HG03108 (cell line): ENCODE measurements around the gene RBM19.

ENCODE experiments used
- ATAC-seq: cut with Tn5 transposase; IDR thresholded peaks from one replicate; pipeline ENCODE4 v1.9.1; 2021; ENCODE audit warnings: moderate library complexity; ENCODE audit not compliant: unreplicated experiment

The RBM19 gene

DNA sequence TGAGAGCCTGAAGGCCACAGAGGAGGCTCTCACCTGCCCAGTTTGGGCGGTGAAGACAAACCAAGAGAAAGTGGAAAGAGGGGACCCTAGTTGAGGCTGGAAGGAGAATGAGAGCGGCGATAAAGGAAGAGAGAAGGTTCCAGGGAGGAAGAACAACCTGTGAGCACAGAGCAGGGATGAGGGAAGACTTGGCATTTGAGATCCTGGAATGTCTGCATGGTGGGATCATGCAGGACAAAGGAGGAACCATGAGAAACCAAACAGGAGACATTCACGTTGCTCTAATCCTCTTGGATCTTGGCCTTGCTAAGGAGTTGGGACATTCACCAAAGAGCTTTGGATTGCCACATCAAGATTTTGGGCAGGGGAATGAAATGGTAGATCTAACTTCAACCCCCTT is 22.9 kb upstream of the RBM19 start:
- ATAC-seq = no peak

DNA sequence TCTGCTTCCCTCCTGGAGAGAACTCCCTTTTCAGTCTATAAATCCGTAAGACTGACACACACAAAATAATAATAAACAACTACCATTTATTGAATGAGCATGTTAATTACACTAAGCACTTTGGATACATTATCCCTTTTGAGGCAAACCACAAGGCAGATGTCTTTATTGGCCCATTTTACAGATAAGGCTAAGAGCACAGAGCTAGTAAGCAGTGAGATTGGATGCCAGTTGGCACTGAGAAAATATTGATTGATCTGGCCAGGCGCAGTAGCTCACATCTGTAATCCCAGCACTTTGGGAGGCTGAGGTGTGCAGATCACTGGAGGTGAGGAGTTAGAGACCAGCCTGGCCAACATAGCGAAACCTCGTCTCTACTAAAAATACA is 21.9 kb upstream of the RBM19 start:
- no peak for ATAC-seq

DNA sequence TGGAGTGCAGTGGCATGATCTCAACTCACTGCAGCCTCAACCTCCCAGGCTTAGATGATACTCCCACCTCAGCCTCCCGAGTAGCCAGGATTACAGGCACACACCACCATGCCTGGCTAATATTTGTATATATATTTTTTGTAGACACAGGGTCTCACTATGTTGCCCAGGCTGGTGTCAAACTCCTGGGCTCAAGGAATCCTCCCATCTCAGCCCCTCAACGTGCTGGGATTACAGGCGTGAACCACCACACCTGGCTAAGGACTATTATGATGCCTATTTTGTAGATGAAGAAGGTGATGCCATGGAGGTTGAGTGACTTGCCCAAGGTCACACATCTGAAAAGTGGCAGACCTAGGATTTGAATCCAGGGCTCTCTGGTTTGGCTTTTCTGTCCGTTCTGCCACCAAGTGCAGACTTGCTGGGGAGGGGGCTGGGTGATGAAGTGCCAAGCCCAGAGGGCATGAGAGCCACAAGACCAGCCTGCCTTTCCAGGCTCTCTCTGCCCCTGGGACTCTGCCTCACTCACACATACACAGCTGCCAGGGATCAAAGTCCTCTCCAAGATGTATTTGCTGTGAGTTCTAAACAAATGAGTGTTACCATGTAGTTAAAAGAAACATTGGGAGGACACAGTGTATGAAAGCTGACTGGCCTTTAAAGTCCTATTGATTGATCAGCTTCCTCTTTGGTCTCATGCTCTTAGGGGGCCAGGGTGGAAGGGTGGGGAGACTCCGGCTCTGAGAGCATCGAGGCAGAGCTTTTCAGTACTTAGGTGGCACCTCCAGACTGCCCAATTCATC is 21.3 kb upstream of the RBM19 start:
- no peak for ATAC-seq

DNA sequence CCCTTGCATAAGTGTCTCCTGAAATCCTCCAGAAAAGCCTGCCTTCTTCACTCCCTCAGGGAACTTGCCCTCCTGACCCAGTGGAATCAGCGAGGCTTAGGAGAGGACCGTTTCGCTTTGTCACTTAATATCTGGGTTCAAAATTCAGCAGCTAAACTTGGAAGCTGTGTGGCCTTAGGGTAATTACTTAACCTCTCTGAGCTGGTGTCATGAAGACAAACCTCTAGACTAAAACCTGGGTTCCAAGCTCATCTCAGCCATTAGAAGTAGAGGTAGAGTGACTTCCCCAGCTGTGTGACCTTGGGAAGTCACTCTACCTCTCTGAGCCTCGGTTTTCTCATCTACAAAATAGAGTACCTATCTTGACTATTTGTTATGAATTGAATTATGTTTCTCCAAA is 18.3 kb upstream of the RBM19 start:
- ATAC-seq = no peak

DNA sequence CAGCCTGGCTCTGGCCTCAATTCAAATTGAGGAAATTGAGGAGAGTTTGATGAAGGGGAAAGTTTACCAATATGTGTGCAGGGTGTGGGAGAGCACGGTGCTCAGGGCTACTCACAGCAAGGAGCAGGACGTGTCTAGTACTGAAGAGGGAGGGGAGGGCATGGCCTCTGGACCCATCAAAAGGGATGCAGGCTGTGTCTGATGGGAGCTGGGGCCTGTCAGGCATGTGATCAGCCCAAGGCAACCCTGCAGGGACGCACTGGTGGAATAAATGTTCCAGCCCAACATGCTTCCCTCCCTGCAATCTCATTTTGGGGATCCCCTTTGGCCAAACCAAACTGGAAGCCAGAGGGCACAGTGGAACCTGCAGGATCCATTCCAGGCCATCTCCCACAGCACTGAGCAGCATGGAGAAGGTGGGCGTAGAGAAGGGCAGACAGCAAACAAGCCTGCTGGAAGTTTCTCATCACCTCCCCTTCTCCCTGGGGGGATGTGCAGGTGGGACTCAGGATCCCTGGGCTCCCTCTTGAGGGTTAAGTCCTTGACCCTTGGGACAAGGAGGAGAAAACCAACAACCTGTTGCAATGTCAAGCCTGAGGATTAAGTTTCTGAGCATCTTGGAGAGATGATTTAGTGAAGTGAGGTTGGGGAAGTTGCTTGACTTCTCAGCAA is 17.8 kb upstream of the RBM19 start:
- no peak for ATAC-seq

DNA sequence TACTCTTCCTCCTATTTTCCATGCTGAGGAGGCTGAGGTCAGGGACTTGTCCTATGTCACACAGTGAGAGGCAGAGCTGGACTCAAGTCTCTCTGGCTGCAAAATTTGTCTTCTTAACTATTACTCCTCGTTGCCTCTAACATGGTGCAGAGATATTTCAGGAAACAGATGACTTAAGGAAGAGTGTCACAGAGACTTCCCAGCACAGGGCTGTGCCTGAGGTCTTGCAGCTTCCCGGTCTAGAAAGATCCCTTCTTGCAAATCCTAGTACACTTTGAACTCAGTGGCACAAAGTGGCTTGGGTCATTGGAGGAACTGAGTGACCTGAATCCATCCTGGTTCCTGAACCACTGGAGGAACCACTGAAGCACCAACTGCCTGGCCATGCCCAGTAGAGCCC is 17.1 kb upstream of the RBM19 start:
- no peak for ATAC-seq

DNA sequence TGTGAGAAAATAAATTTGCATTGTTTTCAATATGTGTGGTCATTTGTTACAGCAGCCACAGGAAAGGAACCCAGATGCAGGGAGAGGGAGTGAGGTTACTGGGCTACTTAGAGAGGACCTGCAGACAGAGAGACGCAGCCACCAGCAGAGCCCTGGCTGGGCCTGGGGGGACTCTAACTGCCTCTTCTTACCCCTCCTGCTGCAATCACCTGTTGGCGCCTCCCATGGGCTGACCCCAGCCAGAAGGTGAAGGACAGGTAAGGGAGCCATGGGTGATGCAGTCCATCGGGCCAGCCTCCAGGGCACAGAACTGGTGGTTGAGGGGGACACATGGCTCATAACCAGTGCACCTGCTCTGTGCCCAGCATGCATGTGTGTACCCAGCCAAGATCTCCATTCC is 15.8 kb upstream of the RBM19 start:
- ATAC-seq = no peak

DNA sequence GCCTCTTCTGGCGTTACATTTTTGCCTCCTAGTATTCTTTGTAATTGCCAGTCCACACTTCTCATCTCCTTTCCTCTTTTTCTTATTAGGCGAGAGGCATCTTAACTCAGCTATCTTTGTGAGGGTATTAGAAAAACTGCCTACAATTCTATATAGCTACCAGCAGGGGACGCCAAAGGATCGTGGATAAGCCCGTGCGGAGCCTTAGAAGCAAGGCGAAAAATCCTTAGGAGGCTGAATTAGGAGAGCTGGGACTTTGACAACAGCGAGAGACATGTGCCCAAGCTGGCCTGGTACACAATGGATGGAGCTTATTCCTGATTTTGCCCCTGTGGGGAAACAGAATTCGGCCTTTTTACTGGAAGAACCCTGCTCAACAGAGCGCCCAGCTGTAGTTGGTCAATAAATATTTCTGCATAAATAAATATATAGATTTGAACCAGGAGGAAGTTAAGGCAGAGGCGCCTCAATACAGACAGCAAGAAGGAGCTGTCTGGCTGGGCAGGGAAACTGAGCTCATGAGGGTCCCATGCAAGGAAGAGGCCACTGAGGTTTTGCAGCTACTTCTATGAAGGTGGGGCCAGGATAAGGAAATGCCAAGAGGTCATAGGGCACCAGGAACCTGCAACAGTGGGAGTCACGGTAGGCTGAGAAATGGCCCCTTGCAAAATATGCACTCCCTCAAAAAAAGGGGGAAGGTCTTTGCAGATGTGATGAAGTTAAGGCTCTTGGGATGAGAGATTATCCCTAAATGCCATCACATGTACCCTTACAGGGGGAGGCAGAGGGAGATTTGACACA is 14.6 kb upstream of the RBM19 start:
- no peak for ATAC-seq

DNA sequence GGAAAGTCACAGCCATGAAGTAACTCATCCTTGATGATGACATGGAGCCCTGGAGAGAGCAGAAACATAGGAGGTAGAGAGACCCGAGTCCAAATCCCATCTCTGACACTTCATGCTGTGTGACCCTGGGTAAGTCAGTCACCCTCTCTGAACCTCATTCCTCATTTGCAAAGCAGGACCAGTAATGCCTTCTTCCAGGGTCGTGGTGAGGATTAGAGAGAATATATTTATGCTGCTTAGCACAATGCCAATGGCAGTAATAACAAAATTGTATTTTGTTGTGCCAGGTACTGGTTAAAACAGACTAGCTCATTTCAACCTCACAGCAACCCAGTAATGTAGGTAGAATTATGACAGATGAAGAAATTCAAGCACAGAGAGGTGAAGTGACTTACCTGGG is 13.9 kb upstream of the RBM19 start:
- no peak for ATAC-seq

DNA sequence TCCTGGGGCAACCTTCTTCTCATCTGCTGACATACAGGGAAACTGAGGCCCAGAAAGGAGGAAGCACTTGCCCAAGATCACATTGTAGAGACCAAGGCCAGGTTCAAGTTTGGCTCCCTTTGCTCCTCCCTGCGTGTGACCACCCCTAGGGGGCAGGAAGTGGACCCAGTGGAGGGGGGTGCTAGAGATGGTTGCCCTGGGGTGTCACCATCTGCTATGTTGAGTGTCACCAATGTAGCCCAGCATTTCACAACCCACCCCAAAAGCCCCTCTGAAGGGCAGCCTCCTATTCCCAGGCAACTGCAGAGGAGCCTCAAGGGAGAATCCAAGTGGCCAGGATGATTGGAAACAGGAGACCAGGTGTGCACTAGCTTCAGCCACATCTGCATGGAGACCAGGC is 12.0 kb upstream of the RBM19 start:
- ATAC-seq = no peak

DNA sequence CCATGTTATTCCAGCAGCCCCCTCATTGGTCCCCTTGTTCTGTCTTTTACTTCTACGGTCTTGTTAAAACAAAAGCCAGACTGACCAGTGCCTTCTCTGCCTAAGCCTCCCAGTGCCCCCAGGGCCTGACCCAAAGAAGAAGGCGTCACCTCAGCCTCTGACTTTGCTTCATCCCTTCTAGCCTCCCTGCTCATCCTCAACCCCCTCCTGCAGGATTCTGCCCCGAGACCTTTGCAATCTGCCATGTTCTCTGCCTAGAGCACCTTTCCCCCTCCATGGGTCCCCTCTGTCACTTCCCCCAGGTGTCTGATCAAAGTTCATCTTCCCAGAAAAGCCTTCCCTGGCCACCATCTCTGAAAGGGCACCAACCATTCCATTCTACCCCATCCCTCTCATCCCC is 7.9 kb upstream of the RBM19 start:
- no peak for ATAC-seq

DNA sequence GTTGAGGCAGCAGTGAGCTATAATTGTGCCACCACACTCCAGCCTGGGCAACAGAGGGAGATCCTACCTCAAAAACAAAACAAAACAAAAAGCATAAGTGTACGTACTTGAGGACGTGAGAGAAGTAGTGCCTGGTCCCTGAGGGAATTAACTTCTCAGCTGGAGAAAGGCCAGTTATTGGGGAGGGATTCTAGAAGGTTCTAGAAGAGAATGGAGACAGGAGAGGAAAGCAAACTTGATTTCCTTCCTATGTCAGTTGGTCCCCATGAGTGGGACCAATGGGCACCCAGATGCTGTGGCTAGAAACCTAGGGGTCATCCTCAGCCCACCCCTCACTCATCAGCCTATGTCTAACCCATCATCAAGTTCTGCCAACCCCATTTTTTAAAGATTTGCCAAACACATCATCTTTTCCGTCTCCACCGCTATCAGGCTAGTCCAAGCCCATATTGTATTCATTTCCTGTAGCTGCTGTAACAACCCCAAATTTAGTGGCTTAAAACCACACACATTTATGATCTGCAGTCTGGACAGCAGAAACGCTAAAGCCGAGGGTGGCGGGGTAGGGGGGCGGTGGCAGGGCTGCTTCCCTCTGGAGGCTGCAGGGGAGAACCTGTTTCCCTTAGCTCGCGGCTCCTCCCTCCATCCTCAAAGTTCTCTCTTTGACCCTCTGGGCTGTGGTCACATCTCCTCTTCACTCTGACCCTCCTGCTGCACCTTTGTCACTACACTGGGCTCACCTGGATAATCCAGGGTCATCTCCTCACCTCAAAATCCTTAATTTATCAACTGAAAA is 7.2 kb upstream of the RBM19 start:
- ATAC-seq = no peak

DNA sequence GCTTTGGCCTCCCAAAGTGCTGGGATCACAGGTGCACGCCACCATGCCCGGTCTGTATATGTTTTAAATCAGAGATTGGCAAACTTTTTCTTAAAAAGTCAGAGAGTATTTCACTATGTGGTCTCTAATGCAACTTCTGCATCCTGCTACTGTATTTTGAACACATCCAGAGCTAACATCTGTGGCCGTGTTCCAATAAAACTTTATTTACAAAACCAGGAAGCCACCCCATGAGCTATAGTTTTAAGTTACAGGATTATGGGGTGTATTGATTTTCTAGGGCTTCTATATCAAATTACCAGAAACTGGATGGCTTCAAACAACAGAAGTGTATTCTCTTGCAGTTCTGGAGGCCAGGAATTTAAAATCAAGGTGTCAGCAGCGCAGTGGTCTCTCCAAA is 5.3 kb upstream of the RBM19 start:
- ATAC-seq = no peak

DNA sequence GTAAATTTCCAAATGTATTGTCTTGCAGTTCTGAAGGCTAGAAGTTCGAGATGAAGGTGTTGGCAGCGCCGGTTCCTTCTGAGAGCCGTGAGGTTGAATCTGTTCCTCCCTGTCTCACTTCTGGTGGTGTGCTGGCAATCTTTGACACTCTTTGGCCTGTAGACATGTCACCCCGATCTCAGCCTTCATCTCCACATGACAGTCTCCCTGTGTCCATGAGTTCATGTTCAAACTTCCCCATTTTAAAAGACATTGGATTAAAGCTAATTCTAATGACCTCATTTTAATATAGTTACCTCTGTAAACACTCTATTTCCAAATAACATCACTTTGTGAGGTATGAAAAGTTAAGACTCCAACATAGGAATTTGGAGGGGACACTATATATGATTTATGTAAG is 4.1 kb upstream of the RBM19 start:
- no peak for ATAC-seq

DNA sequence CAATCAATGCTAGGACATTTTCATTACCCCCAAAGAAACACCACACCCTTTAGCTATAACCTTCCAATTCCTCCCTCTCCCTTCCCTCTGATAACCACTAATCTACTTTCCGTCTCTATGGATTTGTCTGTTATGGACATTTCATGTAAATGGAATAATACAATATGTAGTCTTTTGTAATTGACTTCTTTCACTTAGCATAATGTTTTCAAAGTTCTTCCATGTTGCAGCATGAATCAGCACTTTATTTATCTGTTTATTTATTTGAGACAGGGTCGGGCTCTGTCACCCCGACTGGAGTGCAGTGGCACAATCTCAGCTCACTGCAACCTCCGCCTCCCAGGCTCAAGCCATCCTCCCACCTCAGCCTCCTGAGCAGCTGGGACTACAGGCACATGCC is 1.2 kb upstream of the RBM19 start:
- ATAC-seq = no peak

DNA sequence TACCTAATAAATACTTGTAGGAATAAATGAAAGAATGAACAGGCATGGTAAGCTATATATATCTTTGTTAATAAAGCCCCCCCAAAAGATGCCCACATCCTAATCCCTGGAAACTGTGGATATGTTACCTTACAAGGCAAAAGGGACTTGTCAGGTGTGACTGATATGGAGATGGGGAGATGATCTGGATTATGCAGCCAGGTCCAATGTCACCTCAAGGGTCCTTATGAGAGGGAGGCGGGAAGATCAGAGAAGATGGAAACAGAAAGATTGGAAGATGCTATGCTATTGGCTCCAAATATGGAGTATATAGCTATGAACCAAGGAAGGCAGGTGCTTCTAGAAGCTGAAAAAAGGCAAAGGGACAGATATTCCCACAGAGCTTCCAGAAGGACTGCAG is 3.4 kb downstream of the RBM19 start:
- no peak for ATAC-seq

DNA sequence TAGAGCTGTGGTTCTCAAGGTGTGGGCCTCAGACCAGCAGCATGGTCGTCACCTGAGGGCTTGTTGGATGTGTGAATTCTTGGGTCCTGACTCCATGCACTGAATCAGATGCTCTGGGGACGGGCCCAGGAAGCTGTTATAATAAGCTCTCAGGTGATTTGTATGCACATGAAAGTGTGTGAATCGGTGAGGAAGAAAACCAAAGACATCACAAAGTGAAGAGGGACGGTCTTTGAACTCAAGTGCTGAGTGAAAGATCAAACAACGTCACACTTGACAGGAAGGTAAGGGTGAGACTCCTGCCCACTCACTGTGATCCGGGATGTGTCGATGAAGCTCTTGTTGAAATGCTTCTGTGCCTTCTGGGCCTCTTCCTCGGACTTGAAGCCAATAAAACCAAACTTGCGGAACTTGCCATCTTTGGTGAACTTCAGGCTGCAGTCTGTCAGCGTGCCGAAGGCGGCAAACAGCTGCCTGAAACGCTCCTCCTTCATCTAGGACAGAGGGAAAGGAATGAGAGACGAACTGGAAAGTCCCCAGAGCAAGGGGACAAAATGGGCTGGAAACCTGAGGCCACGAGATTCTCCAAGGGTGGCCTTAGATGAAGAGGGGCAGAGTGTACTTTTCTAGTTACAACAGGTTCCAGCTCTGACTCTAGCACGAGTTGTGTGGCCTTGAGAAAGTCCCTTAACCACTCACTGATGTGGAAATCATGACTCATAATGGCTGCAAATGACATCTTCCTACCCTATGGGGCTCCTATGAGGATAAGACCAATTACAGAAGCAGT is 4.0 kb downstream of the RBM19 start:
- no peak for ATAC-seq

DNA sequence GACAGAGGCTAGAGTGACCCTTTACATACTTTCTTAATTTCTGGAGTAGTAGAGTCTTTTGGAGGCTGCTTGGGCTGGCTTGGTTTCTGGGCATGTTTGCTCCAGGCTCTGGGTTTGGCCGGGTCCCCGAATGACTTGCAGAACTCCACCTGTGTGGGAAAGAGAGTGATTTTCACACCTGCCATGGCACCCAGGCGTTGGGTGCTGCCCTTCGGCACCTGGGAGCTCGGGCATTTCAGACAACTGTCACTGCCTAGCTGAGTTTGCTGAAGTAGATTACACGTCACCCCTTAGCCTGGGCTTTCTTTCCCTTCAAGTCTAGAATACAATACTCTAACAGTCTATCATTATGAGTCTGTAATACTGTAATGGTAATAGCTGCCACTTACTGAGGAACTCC is 6.1 kb downstream of the RBM19 start:
- ATAC-seq = no peak

DNA sequence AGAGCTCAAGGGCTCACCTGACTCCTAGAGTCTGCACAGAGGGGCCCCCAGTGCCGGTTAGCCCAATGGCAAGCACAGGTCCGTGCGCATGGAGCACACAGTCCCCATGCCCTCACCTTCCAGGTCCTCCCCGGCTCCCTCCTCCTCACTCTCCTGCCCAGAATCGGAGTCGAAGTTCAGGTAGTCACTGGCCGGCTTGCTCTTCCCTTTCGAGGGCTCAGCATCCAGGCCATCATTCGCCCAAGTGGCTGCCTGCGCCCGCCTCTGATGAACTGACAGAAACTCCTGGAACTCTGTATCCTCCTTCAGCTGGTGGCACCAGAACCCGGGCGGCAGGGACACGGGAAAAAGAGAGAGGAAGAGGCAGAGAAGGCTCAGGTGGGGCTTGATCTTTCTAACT is 7.0 kb downstream of the RBM19 start:
- no peak for ATAC-seq

DNA sequence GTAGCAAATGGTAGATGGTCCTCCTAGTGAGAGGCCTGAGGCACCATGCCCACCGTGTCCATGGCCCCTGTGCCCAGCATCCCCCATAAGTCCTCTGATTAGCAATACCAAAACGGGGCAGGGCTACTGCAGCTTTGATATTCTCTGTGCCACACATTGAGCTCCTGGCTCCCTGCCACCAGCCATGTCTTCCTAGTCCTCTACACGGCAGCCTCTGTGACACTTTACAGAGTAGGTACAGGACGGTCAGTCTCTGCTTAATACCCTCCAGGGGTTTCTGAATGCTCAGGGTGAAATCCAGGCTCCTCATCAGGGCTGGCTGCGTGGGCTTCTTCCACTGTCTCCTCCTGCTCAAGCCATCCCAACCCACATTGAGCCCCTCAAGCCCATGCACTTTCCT is 8.0 kb downstream of the RBM19 start:
- ATAC-seq = no peak
